IMR-90 (cell line): ENCODE data around the gene THRB. TPM values are rescaled to one million over a fixed set of nuclear protein-coding genes. Genes with fewer than 3 reads are reported as not detected.
A peak's percentile ranks its signal among the peaks of the same experiment; 100 is the strongest.

Experiments
- ATAC-seq: fragments of 200-7000 bp; cut with Tn5 transposase; 2 replicates; pipeline ENCODE4 v1.9.1; 2020; ENCODE audit warnings: low read depth, mild to moderate bottlenecking, moderate library complexity
- BruUV-seq: library from RNA; stranded (reverse); fragments of 400-500 nt; replicated peaks from 2 replicates; lab custom pipeline; 2021; lab: Mats Ljungman, UMichigan
- CTCF ChIA-PET: fragments of 300-600 bp; formaldehyde crosslinking; extraction: SDS; loops from one replicate; lab custom pipeline; 2021; ENCODE audit warnings: antibody characterized with exemption; lab: Yijun Ruan, JAX
- POLR2A ChIA-PET: fragments of 300-600 bp; sonication (Branson Sonifier 250); formaldehyde crosslinking; loops from one replicate; lab custom pipeline; 2022; ENCODE audit warnings: antibody characterized with exemption; ENCODE audit not compliant: unreplicated experiment; lab: Charles Lee
- DNase-seq: peaks from one replicate; pipeline ENCODE4 v3.0.0; 2013
- H2AFZ ChIP-seq: replicated peaks from 2 replicates; pipeline ENCODE3; 2013; ENCODE audit warnings: low read length, mild to moderate bottlenecking; ENCODE audit not compliant: poor library complexity
- H2AK5ac ChIP-seq: 2 replicates; pipeline ENCODE4 v1.6.1; 2013; ENCODE audit warnings: low read depth, low read length, inconsistent platforms
- H2AK9ac ChIP-seq: replicated peaks from 2 replicates; pipeline ENCODE3; 2013; ENCODE audit warnings: mild to moderate bottlenecking, low read depth, low read length, moderate library complexity; ENCODE audit not compliant: poor library complexity
- H2BK120ac ChIP-seq: 2 replicates; pipeline ENCODE4 v1.6.1; 2013; ENCODE audit warnings: low read depth, low read length, inconsistent platforms
- H2BK15ac ChIP-seq: 3 replicates; pipeline ENCODE4 v1.6.1; 2013; ENCODE audit warnings: low read depth, low read length, inconsistent platforms
- H2BK20ac ChIP-seq: 2 replicates; pipeline ENCODE4 v1.6.1; 2013; ENCODE audit warnings: low read depth, mild to moderate bottlenecking, inconsistent platforms, low read length, moderate library complexity
- H2BK5ac ChIP-seq: 2 replicates; pipeline ENCODE4 v1.6.1; 2013; ENCODE audit warnings: mild to moderate bottlenecking, low read depth, low read length, inconsistent platforms; ENCODE audit not compliant: poor library complexity, severe bottlenecking
- H3K14ac ChIP-seq: replicated peaks from 2 replicates; pipeline ENCODE4 v1.6.1; 2013; ENCODE audit warnings: low read depth, low read length, inconsistent platforms
- H3K18ac ChIP-seq: 2 replicates; pipeline ENCODE4 v1.6.1; 2013; ENCODE audit warnings: low read depth, low read length, control low read depth
- H3K23ac ChIP-seq: 2 replicates; pipeline ENCODE4 v1.6.1; 2013; ENCODE audit warnings: low read depth, low read length, inconsistent platforms
- H3K27ac ChIP-seq: 2 replicates; pipeline ENCODE4 v1.5.1; 2013; ENCODE audit warnings: mild to moderate bottlenecking, control low read depth, low read length; ENCODE audit not compliant: insufficient read depth
- H3K27me3 ChIP-seq: 2 replicates; pipeline ENCODE4 v1.6.1; 2013; ENCODE audit warnings: low read length; ENCODE audit not compliant: control insufficient read depth, insufficient read depth
- H3K36me3 ChIP-seq: 2 replicates; pipeline ENCODE4 v1.6.1; 2013; ENCODE audit warnings: low read length, mixed read lengths; ENCODE audit not compliant: control insufficient read depth, insufficient read depth
- H3K4ac ChIP-seq: 2 replicates; pipeline ENCODE4 v1.6.1; 2013; ENCODE audit warnings: low read depth, low read length, inconsistent platforms
- H3K4me1 ChIP-seq: 2 replicates; pipeline ENCODE4 v1.6.1; 2013; ENCODE audit warnings: low read length, mixed read lengths; ENCODE audit not compliant: control insufficient read depth, insufficient read depth
- H3K4me2 ChIP-seq: 2 replicates; pipeline ENCODE4 v1.6.1; 2013; ENCODE audit warnings: low read depth, mild to moderate bottlenecking, control low read depth, low read length, moderate library complexity
- H3K4me3 ChIP-seq: 2 replicates; pipeline ENCODE4 v1.5.1; 2013; ENCODE audit warnings: low read depth, mild to moderate bottlenecking, control low read depth, low read length, moderate library complexity; ENCODE audit not compliant: insufficient read depth
- H3K56ac ChIP-seq: 2 replicates; pipeline ENCODE4 v1.6.1; 2013; ENCODE audit warnings: low read length, inconsistent platforms; ENCODE audit not compliant: insufficient read depth; ENCODE audit errors: extremely low read depth
- H3K79me1 ChIP-seq, 2 experiments: 2 replicates each; pipeline ENCODE4 v1.6.1; 2013; ENCODE audit warnings: low read length in 2 of 2, inconsistent platforms in 1 of 2, low read depth in 1 of 2
- H3K9ac ChIP-seq: 2 replicates; pipeline ENCODE4 v1.6.1; 2013; ENCODE audit warnings: low read depth, low read length, control low read depth
- H3K9me1 ChIP-seq: 2 replicates; pipeline ENCODE4 v1.6.1; 2013; ENCODE audit warnings: low read length, inconsistent platforms; ENCODE audit not compliant: insufficient read depth
- H3K9me3 ChIP-seq: 2 replicates; pipeline ENCODE4 v1.6.1; 2013; ENCODE audit warnings: low read length; ENCODE audit not compliant: control insufficient read depth, insufficient read depth
- H4K20me1 ChIP-seq: 2 replicates; pipeline ENCODE4 v1.6.1; 2013; ENCODE audit warnings: low read length, inconsistent platforms; ENCODE audit not compliant: insufficient read depth
- H4K5ac ChIP-seq: 2 replicates; pipeline ENCODE4 v1.6.1; 2013; ENCODE audit warnings: mild to moderate bottlenecking, low read depth, low read length, control low read depth
- H4K8ac ChIP-seq, 2 experiments: 2 replicates each; pipeline ENCODE4 v1.6.1; 2013; ENCODE audit warnings: low read depth in 2 of 2, low read length in 2 of 2, control low read depth in 1 of 2, inconsistent platforms in 1 of 2
- H4K91ac ChIP-seq: 2 replicates; pipeline ENCODE4 v1.6.1; 2013; ENCODE audit warnings: low read depth, low read length, inconsistent platforms; ENCODE audit not compliant: insufficient read depth
- NFE2L2 ChIP-seq: fragments of 150-350 bp; IDR thresholded peaks from 2 replicates; pipeline ENCODE4 v1.6.1; 2016; ENCODE audit warnings: low read depth, mild to moderate bottlenecking, low read length
- RFX5 ChIP-seq: IDR thresholded peaks from 2 replicates; pipeline ENCODE4 v1.8.0; 2012; ENCODE audit warnings: low read depth, mild to moderate bottlenecking, low read length, moderate library complexity
- WGBS, 2 experiments: methylation state at CpG; one replicate each; pipeline versions ENCODE4 v1.1.5 to v1.1.7; 2013; ENCODE audit warnings: missing lambda C conversion rate in 2 of 2; ENCODE audit not compliant: insufficient read length in 1 of 2; ENCODE audit errors: extremely low coverage in 2 of 2; 5-methylcytosine and 5-hydroxymethylcytosine counted together
- dilution Hi-C: fragments of 300-500 bp; cut with HindIII; formaldehyde crosslinking; loops from one replicate; pipeline ENCODE4 v1.14.3; 2018; ENCODE audit warnings: low sequenced_read_pairs; ENCODE audit not compliant: unreplicated experiment
- in situ Hi-C: fragments of 300-500 bp; cut with MboI; formaldehyde crosslinking; loops from 3 replicates; pipeline ENCODE4 v1.14.3; 2019; ENCODE audit warnings: low sequenced_read_pairs, inconsistent platforms, mixed read lengths
- intact Hi-C: fragments of 100-400 bp; cut with micrococcal nuclease; formaldehyde crosslinking; loops from 2 replicates; pipeline ENCODE4 v1.10.0; 2022
- polyA plus RNA-seq, 3 experiments: library from polyadenylated mRNA; depleted of rRNA; stranded (reverse); fragments of >200 nt; gene quantifications; 2 replicates each; pipeline ENCODE4 v1.2.3, GENCODE V29; 2012; ENCODE audit warnings: low replicate concordance in 1 of 3
- total RNA-seq: library from RNA; depleted of rRNA; stranded (reverse); fragments of >200 nt; gene quantifications from 2 replicates; pipeline ENCODE4 v1.2.3, GENCODE V29; 2012

THRB gene
- total and polyA plus RNA-seq, 2 of the 4 experiments (the other 2 are of a cell fraction) = under 0.01 TPM; not detected in 1

GRCh38 chr3:24129549-24129948 is 365.1 kb downstream of the THRB start:
- no peak overlapping the region for H4K5ac ChIP-seq
- no peak overlapping the region for H2BK15ac ChIP-seq
- no peak overlapping the region for H4K8ac ChIP-seq
- no peak overlapping the region for H3K27ac ChIP-seq
- no peak overlapping the region for H3K4ac ChIP-seq
- WGBS, 2 experiments = 70% methylated on average over 3 of the region's 5 CpGs; no CpG with 5 or more reads in 1 of the 2 experiments
- H2AK9ac ChIP-seq = no peak overlapping the region
- no peaks in the 10 kb centered on the region for H3K9me1 ChIP-seq
- H3K9ac ChIP-seq = no peak overlapping the region
- DNase-seq (no peak), ATAC-seq (no peak)
- 0 out of 2 replicates have a peak overlapping the region, but pooled peaks have one; percentile 21 for H2AK5ac ChIP-seq
- H3K18ac ChIP-seq = no peak overlapping the region
- H3K56ac ChIP-seq = no peak overlapping the region
- H3K4me1 ChIP-seq = peaks cover 4% of the 10 kb centered on the region
- intact Hi-C loops (no loop called here), in situ Hi-C loops (no loop called here), dilution Hi-C loops (no loop called here)
- CTCF ChIA-PET = interaction anchor here (1.0 kb wide), 1 partner anchor 12 kb away, joined by 3 read pairs; no protein-coding TSS in a partner anchor
- H2AFZ ChIP-seq = peak overlapping the region; percentile 54
- H2BK5ac ChIP-seq = no peak overlapping the region
- H3K4me3 ChIP-seq = no peak overlapping the region
- no peak overlapping the region for H2BK120ac ChIP-seq
- H3K36me3 ChIP-seq = no peaks in the 10 kb centered on the region
- no peaks in the 10 kb centered on the region for H3K79me1 ChIP-seq
- no peaks in the 10 kb centered on the region for H3K27me3 ChIP-seq
- no peaks in the 10 kb centered on the region for H3K9me3 ChIP-seq
- no peak overlapping the region for H4K91ac ChIP-seq
- H3K14ac ChIP-seq = no peak overlapping the region
- H2BK20ac ChIP-seq = no peak overlapping the region
- H3K23ac ChIP-seq = no peak overlapping the region
- H4K20me1 ChIP-seq = no peaks in the 10 kb centered on the region
- TF ChIP-seq RFX5 (no peak), NFE2L2 (no peak)
- BruUV-seq = no TSS peak
- H3K4me2 ChIP-seq = no peak overlapping the region
- POLR2A ChIA-PET = no interaction called here
